HCT116 (cell line): ENCODE results near the gene ERRFI1. TPM values are rescaled to one million over a fixed set of nuclear protein-coding genes. Genes with fewer than 3 reads are reported as not detected.

Experiments
- ATAC-seq: fragments of 200-7000 bp; cut with Tn5 transposase; 2 replicates; pipeline ENCODE4 v1.9.1; 2020; ENCODE audit warnings: mild to moderate bottlenecking, moderate library complexity
- BruUV-seq: library from RNA; stranded (reverse); fragments of 400-500 nt; replicated peaks from 2 replicates; lab custom pipeline; 2021; lab: Mats Ljungman, UMichigan
- CTCF ChIA-PET: fragments of 300-600 bp; sonication (Branson Sonifier 250); formaldehyde crosslinking; loops from one replicate; lab custom pipeline; 2021; ENCODE audit warnings: antibody characterized with exemption; lab: Charles Lee
- POLR2A ChIA-PET: fragments of 300-600, 350-600 bp; sonication (Branson Sonifier 250); formaldehyde crosslinking; loops from one replicate; lab custom pipeline; 2021; ENCODE audit warnings: antibody characterized with exemption; lab: Charles Lee
- RAD21 ChIA-PET, 2 experiments: fragments of 300-600 bp; sonication (Branson Sonifier 250); formaldehyde crosslinking; loops; one replicate each; lab custom pipeline; 2023; ENCODE audit warnings: low total read pairs in 2 of 2; ENCODE audit not compliant: uncharacterized antibody in 2 of 2, unreplicated experiment in 2 of 2, low non-redundant PET in 1 of 2; lab: Charles Lee
- DNase-seq: peaks from one replicate; pipeline ENCODE4 v3.0.0-alpha.2; 2010; ENCODE audit warnings: low read depth, low spot score
- H2AFZ ChIP-seq: fragments of 200-600 bp; shearing (Covaris generic), sonication (generic); 2 replicates; pipeline ENCODE4 v1.6.1; 2017; ENCODE audit warnings: low read depth, mixed run types, mixed read lengths, antibody characterized with exemption, low read length; ENCODE audit not compliant: poor library complexity, severe bottlenecking
- H3K27ac ChIP-seq: 2 replicates; pipeline ENCODE4 v1.5.1; 2012; ENCODE audit warnings: low read depth, low read length
- H3K27me3 ChIP-seq: fragments of 200-600 bp; sonication (generic); 2 replicates; pipeline ENCODE4 v1.6.1; 2016; ENCODE audit warnings: mixed run types, low read length, mixed read lengths; ENCODE audit not compliant: insufficient read depth
- H3K36me3 ChIP-seq, 2 experiments: fragments of 200-500 bp in 1 of 2; fragments of 200-600 bp in 1 of 2; sonication (Bioruptor generic) in 1 of 2; sonication (generic) in 1 of 2; 2 replicates each; pipeline versions ENCODE4 v1.5.1 to v1.6.1; 2014 to 2016; ENCODE audit warnings: low read length in 2 of 2, inconsistent platforms in 1 of 2, mixed read lengths in 1 of 2, mixed run types in 1 of 2; ENCODE audit not compliant: insufficient read depth in 2 of 2, control insufficient read depth in 1 of 2
- H3K4me1 ChIP-seq, 2 experiments: fragments of 200-600 bp in 1 of 2; sonication (generic) in 1 of 2; 2 replicates each; pipeline versions ENCODE4 v1.5.1 to v1.6.1; 2012 to 2017; ENCODE audit warnings: low read length in 2 of 2, inconsistent platforms in 1 of 2, mild to moderate bottlenecking in 1 of 2, mixed read lengths in 1 of 2, mixed run types in 1 of 2, moderate library complexity in 1 of 2; ENCODE audit not compliant: insufficient read depth in 2 of 2, control insufficient read depth in 1 of 2
- H3K4me2 ChIP-seq: fragments of 200-600 bp; sonication (generic); 2 replicates; pipeline ENCODE4 v1.6.1; 2017; ENCODE audit warnings: mixed run types, low read length, mixed read lengths
- H3K4me3 ChIP-seq, 2 experiments: fragments of 200-600 bp in 1 of 2; sonication (generic) in 1 of 2; replicated peaks in 1 of 2; 2 replicates each; pipeline ENCODE4 v1.5.1; 2011 to 2016; ENCODE audit warnings: low read length in 2 of 2, control low read depth in 1 of 2, low read depth in 1 of 2, mild to moderate bottlenecking in 1 of 2, mixed read lengths in 1 of 2, mixed run types in 1 of 2
- H3K79me2 ChIP-seq: fragments of 200-600 bp; sonication (generic); 2 replicates; pipeline ENCODE4 v1.6.1; 2017; ENCODE audit warnings: mild to moderate bottlenecking, mixed run types, low read length, moderate library complexity, mixed read lengths; ENCODE audit not compliant: insufficient read depth
- H3K9ac ChIP-seq: fragments of 200-600 bp; sonication (generic); 2 replicates; pipeline ENCODE4 v1.6.1; 2016; ENCODE audit warnings: low read length, mixed read lengths
- H3K9me2 ChIP-seq: fragments of 200-600 bp; sonication (generic), shearing (Covaris generic); 2 replicates; pipeline ENCODE4 v1.6.1; 2017; ENCODE audit warnings: mixed run types, mild to moderate bottlenecking, moderate library complexity; ENCODE audit not compliant: insufficient read depth
- H3K9me3 ChIP-seq, 2 experiments: fragments of 200-500 bp in 1 of 2; fragments of 200-600 bp in 1 of 2; sonication (Bioruptor generic) in 1 of 2; sonication (generic) in 1 of 2; 2 replicates each; pipeline ENCODE4 v1.6.1; 2014 to 2017; ENCODE audit warnings: low read length in 2 of 2, mixed read lengths in 2 of 2, inconsistent platforms in 1 of 2, low read depth in 1 of 2, mild to moderate bottlenecking in 1 of 2, mixed run types in 1 of 2, moderate library complexity in 1 of 2; ENCODE audit not compliant: control insufficient read depth in 1 of 2, insufficient read depth in 1 of 2
- H4K20me1 ChIP-seq: fragments of 200-600 bp; sonication (generic), shearing (Covaris generic); 2 replicates; pipeline ENCODE4 v1.6.1; 2017; ENCODE audit warnings: mixed run types, mild to moderate bottlenecking, moderate library complexity; ENCODE audit not compliant: insufficient read depth
- ATF3 ChIP-seq: IDR thresholded peaks from 2 replicates; pipeline ENCODE4 v1.6.1; 2012
- CEBPB ChIP-seq: IDR thresholded peaks from 2 replicates; pipeline ENCODE4 v1.6.1; 2012; ENCODE audit warnings: low read depth
- CTCF ChIP-seq, 3 experiments: fragments of 200-600 bp in 1 of 3; sonication (generic) in 1 of 3; IDR thresholded peaks in 2 of 3; conservative IDR thresholded peaks in 1 of 3; 2 replicates each; pipeline ENCODE4 v1.5.1; 2012 to 2017; ENCODE audit warnings: low read depth in 2 of 3, low read length in 2 of 3, antibody characterized with exemption in 1 of 3, borderline replicate concordance in 1 of 3, control low read depth in 1 of 3, mild to moderate bottlenecking in 1 of 3, mixed read lengths in 1 of 3, mixed run types in 1 of 3, moderate library complexity in 1 of 3; ENCODE audit not compliant: insufficient read depth in 1 of 3
- EZH2 ChIP-seq: fragments of 200-600 bp; sonication (generic); IDR thresholded peaks from 2 replicates; pipeline ENCODE4 v1.6.1; 2017; ENCODE audit warnings: antibody characterized with exemption, mixed run types
- EZH2phosphoT487 ChIP-seq: fragments of 200-600 bp; IDR thresholded peaks from 2 replicates; pipeline ENCODE4 v1.6.1; 2018; ENCODE audit warnings: antibody characterized with exemption, borderline replicate concordance
- FOSL1 ChIP-seq: IDR thresholded peaks from 2 replicates; pipeline ENCODE4 v1.6.1; 2012; ENCODE audit warnings: low read depth
- POLR2A ChIP-seq: IDR thresholded peaks from 2 replicates; pipeline ENCODE4 v1.7.0; 2011; ENCODE audit warnings: borderline replicate concordance; ENCODE audit not compliant: insufficient read depth, insufficient read length; ENCODE audit errors: extremely low read depth
- SRF ChIP-seq: IDR thresholded peaks from 2 replicates; pipeline ENCODE4 v1.6.1; 2012; ENCODE audit warnings: low read depth
- TCF7L2 ChIP-seq: IDR thresholded peaks from 2 replicates; pipeline ENCODE4 v1.7.0; 2011; ENCODE audit warnings: borderline replicate concordance, inconsistent platforms; ENCODE audit not compliant: insufficient read depth, insufficient read length; ENCODE audit errors: extremely low read depth
- YY1 ChIP-seq: IDR thresholded peaks from 2 replicates; pipeline ENCODE4 v1.6.1; 2011; ENCODE audit warnings: low read length, low read depth, moderate library complexity, mild to moderate bottlenecking; ENCODE audit not compliant: insufficient replicate concordance; ENCODE audit errors: extremely low read depth
- ZBTB33 ChIP-seq: IDR thresholded peaks from 2 replicates; pipeline ENCODE4 v1.6.1; 2011; ENCODE audit warnings: mild to moderate bottlenecking, low read length, moderate library complexity; ENCODE audit not compliant: insufficient replicate concordance; ENCODE audit errors: extremely low read depth
- ZNF274 ChIP-seq: fragments of 200-500 bp; sonication (Bioruptor generic); IDR thresholded peaks from 2 replicates; pipeline ENCODE4 v1.6.1; 2014; ENCODE audit warnings: mild to moderate bottlenecking, low read depth, low read length, inconsistent platforms
- intact Hi-C: fragments of 100-400 bp; cut with micrococcal nuclease; formaldehyde crosslinking; loops from 2 replicates; pipeline ENCODE4 v1.10.0; 2022
- total RNA-seq: library from RNA; stranded (reverse); gene quantifications from one replicate; pipeline ENCODE4 v1.2.1, GENCODE V29; 2021; ENCODE audit not compliant: unreplicated experiment

ERRFI1 gene
- total RNA-seq, 1 experiment from 2014 or later: 777 TPM

GRCh38 chr1:7993593-7994479 lies 32.3 kb downstream of the ERRFI1 start (continued):
- TF ChIP-seq CTCF (IDR thresholded peaks at IDR 0.05 in 2 of 3, conservative IDR thresholded peaks at IDR 0.05 in 1 of 3; ENCODE audit: borderline replicate concordance in 1 of 3, insufficient read depth in 1 of 3, low read depth in 2 of 3, low read length in 2 of 3) (no peak), ZBTB33 (no peak), ZNF274 (no peak), EZH2phosphoT487 (no peak), TCF7L2 (no peak), ATF3 (no peak)

GRCh38 chr1:7992885-7993284 lies 33.2 kb downstream of the ERRFI1 start:
- H3K4me3 ChIP-seq: no peak overlapping the region
- BruUV-seq: no TSS peak
- no peak for ATAC-seq
- TF ChIP-seq SRF (no peak), FOSL1 (no peak), EZH2 (no peak), ZBTB33 (no peak), POLR2A (no peak), CEBPB (no peak), YY1 (no peak)
- no peak overlapping the region for H2AFZ ChIP-seq
- H3K27ac ChIP-seq: no peak overlapping the region
- H3K27me3 ChIP-seq: no peaks in the 10 kb centered on the region
- POLR2A ChIA-PET: no interaction called here
- H3K9ac ChIP-seq: no peak overlapping the region
- no peaks in the 10 kb centered on the region for H4K20me1 ChIP-seq
- RAD21 ChIA-PET: no interaction called here
- no peak for DNase-seq
- CTCF ChIA-PET: no interaction called here
- no peaks in the 10 kb centered on the region for H3K9me2 ChIP-seq
- peaks cover 0 to 6% of the 10 kb centered on the region in 2 experiments; a peak in 2 of 4 replicates for H3K4me1 ChIP-seq
- H3K36me3 ChIP-seq: no peaks in the 10 kb centered on the region; a peak in 1 of 4 replicates
- H3K9me3 ChIP-seq: no peaks in the 10 kb centered on the region
- no peaks in the 10 kb centered on the region for H3K79me2 ChIP-seq
- intact Hi-C loops: no loop called here
- no peak overlapping the region for H3K4me2 ChIP-seq
